ENCODE data around the gene RAI14.

Gene RAI14

GRCh38 chr5:34791761-34792244 lies 135.7 kb downstream of the RAI14 start:
- H3K4me3 ChIP-seq (ENCODE audit: low read length), result no peak overlapping the region
- TF ChIP-seq CTCF (IDR thresholded peaks at IDR 0.05; ENCODE audit: insufficient read depth, low read depth, low read length, missing control alignments), result no peak
- no peak for DNase-seq (ENCODE audit: low read depth)

GRCh38 chr5:34802834-34803563 lies 146.9 kb downstream of the RAI14 start:
- no peak overlapping the region for H3K4me3 ChIP-seq (ENCODE audit: low read length)
- no peak for DNase-seq (ENCODE audit: low read depth)
- no peak for TF ChIP-seq CTCF (IDR thresholded peaks at IDR 0.05; ENCODE audit: insufficient read depth, low read depth, low read length, missing control alignments)

- no peak for DNase-seq (ENCODE audit: low read depth)
- TF ChIP-seq CTCF (IDR thresholded peaks at IDR 0.05; ENCODE audit: insufficient read depth, low read depth, low read length, missing control alignments), result no peak
- no peak overlapping the region for H3K4me3 ChIP-seq (ENCODE audit: low read length)
Measured at GRCh38 chr5:34803974-34804732, 148.0 kb downstream of the RAI14 start.

GRCh38 chr5:34804913-34805312 lies 148.8 kb downstream of the RAI14 start:
- H3K4me3 ChIP-seq (ENCODE audit: low read length), result no peak overlapping the region
- TF ChIP-seq CTCF (IDR thresholded peaks at IDR 0.05; ENCODE audit: insufficient read depth, low read depth, low read length, missing control alignments), result no peak
- DNase-seq (ENCODE audit: low read depth), result peak; percentile 14

- no peak for DNase-seq (ENCODE audit: low read depth)
- TF ChIP-seq CTCF (IDR thresholded peaks at IDR 0.05; ENCODE audit: insufficient read depth, low read depth, low read length, missing control alignments), result no peak
- H3K4me3 ChIP-seq (ENCODE audit: low read length), result no peak overlapping the region
Measured at GRCh38 chr5:34806532-34806931, 150.4 kb downstream of the RAI14 start.

- no peak overlapping the region for H3K4me3 ChIP-seq (ENCODE audit: low read length)
- no peak for TF ChIP-seq CTCF (IDR thresholded peaks at IDR 0.05; ENCODE audit: insufficient read depth, low read depth, low read length, missing control alignments)
- DNase-seq (ENCODE audit: low read depth), result no peak
Measured at GRCh38 chr5:34811706-34812105, 155.6 kb downstream of the RAI14 start.

Measured in epithelial cell of esophagus (primary cell).